C1 segment of cervical spinal cord (tissue), 14 donors: Measurements from ENCODE around the gene GPRC5A.

Experiments
- DNase-seq, 14 donors: peaks; one replicate each; lab custom pipeline; 2025; lab: John Stamatoyannopoulos, UW

Gene GPRC5A

GRCh38 chr12:12939888-12940287 is 48.5 kb downstream of the GPRC5A start:
- DNase-seq = no peak

DNA sequence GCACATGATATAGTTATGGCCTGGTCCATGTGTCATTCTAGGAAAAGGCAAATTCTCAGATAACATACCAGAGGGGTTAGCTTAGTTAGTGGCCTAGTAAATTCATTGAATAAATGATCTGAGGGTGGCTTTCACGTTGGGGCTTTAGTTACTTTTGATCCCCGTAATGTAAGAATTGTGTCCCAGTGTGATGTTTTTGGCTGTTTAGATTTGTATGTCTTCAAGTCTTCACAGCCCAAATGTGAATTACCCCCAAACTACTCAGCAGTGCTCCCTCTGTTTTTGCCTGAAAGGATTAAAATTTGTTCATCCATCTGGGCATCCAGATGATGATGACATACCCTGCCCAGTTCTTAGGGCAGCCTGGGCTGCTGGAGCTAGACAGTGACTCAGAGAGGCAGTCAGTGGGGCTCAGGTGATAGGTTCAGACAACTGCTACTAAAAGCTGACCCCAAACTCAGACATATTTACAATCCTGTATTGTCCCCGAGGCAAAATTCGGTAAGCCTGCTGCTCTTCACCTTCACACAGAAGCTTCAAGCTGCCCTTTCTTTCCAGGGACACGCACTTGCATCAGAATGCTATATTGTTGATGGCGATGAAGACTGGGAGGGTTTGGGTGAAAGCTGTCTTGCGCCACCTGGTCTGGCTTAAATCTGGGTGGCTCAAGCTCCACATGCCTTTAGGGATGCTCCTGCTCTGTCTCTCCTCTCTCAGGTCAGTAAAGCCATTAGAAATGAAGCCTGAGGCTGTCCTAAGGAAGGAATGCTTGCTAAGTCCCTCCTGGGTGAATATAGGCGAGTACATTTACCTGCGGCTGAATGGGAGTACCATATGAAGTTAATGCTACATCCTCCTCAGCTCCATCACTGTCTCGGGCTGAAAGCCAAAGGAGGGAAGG is 50.3 kb downstream of the GPRC5A start:
- no peak for DNase-seq

GRCh38 chr12:12943586-12944260 is 52.4 kb downstream of the GPRC5A start:
- no peak for DNase-seq

DNA sequence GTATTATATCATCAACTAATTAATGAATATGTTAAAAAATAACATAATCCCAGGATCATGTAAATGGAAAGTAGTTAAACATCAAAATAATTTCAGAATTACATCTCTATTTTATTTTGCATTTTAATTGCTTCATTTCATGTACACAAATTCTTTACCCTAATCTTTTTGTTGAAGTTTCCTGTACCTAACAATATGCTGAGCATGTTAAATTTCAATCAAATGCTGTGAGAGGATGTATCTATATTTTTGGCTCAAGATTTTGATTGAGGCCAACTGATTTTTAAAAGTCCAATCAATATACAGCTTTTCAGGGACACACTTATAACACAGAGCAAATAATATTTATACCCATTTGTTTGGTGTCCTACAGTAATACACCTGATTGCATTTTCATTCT is 54.2 kb downstream of the GPRC5A start:
- no peak for DNase-seq

- DNase-seq = peak in 10 of 14 donors; percentile 12 to 55 (median 32)
These were observed 55.5 kb downstream of the GPRC5A start for GRCh38 chr12:12946686-12947355.

DNA sequence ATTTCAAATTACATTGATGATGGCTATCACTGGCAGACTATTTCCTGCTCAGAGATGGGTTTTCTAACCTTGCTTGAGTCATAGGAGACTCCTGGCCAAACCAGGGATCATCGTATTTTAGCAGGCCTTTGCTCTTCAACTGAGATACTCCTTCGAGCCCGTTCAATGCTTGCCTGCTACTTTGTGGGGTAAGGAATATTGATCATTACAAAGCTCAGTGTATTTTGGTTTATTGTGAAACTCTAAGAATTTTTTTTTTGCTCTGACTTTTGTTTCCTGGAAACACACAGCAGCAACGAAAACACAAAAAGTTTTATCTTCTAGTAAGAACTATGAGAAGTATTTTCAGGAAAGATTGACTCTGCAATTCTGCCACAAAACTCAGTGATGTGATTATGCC is 56.5 kb downstream of the GPRC5A start:
- DNase-seq = no peak

- DNase-seq = no peak
These were observed 60.1 kb downstream of the GPRC5A start for GRCh38 chr12:12951504-12951903.

DNA sequence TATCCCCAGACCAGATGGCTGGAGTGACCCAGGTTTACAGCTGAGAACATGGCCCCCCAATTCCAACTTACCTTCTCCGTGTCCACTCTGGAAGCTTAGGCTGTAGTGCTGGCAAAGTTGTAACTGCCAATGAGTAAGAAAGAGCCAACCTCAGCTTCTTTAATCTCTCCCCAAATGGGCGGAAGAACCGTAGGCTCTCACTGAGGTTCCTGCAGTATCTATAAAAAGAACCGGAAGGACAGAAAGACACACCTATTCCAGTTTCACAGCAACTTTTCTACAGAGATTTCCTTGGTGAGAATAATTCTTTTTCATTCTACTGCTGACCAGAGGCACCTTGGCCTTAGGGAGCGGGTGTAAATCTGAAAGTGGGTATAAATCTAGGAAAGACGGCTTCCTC is 60.7 kb downstream of the GPRC5A start, which contains the start of gene GPRC5D:
Gene GPRC5D (minus strand): TSS at position 135 of the 400 bp plus-strand sequence. CDS start 1,786 bp downstream, outside the sequence.
- no peak for DNase-seq

DNA sequence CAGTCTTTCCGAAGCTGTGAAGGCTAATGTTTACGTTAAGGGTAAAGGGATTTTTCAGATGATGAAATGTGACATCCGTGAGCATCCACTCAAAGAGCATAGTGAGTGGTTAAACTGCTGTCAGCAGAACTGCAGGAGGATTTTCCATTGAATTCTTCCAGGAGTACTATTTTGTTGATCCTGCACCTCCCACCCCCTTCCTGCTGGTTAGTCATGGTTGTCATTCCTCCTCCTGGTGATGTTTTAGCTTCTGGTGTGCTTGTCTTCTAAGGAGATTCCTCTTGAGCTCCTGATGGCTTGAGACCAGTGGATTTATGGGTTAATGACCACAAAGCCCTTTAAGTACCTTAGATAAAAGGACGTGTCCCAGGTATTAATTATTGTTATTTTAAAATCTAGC is 63.0 kb downstream of the GPRC5A start:
- DNase-seq = no peak

GRCh38 chr12:12954878-12955625 is 63.7 kb downstream of the GPRC5A start:
- no peak for DNase-seq

DNA sequence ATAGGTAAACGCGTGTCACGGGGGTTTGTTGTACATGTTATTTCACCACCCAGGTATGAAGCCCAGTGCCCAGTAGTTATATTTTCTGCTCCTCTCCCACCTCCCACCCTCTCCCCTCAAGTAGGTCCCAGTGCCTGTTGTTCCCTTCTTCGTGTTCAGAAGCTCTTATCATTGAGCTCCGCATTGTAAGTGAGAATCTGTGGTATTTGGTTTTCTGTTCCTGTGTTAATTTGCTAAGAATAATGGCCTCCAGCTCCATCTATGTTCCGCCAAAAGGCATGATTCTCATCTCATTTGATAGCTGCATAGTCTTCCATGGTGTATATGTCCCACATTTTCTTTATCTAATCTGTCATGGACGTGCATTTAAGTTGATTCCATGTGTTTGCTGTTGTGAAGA is 67.5 kb downstream of the GPRC5A start:
- DNase-seq = no peak

DNA sequence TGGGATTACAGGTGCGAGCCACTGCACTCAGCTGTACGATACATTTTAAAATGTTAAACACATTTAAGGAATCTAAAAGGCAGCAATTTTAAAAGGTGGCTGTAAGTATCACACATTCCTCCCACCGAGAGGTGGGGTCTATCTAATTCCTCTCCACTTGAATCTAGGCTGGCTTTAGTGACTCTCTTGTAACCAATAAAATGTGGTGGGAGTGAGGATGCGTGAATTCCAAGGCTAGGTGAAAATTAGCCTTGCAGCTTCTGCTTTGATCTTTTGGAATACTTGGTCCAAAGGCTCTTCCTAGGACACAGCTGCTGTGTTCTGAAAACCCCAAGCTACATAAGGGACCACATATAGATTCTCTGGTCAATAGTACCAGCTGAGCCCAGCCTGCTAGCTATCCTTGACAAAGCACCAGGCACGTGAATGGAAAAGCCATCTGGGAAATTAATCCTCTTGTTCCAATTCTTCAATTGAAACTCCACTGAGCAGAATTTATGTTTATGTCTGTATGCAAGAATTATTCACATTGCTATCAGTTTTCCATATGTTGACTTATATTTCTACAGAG is 69.4 kb downstream of the GPRC5A start:
- no peak for DNase-seq

DNA sequence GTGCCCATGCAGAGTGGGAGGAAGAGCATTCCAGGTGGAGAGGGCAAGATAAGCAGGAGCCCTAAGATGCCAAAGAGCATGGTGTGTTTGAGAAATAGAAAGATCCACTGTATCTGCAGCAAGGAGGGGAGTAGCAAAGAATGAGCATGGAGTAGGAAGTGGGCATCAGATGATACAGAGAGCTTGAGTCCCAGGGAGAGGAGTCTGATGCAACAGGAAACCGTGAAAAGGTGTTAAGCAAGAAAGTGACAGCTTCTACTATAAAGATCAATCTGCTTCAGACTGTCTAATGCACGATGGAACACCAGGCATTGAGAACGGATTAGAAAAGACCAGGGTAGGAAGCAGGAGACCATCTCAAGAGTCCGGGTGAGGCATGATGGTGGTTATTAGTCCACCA is 72.9 kb downstream of the GPRC5A start:
- DNase-seq = no peak

DNA sequence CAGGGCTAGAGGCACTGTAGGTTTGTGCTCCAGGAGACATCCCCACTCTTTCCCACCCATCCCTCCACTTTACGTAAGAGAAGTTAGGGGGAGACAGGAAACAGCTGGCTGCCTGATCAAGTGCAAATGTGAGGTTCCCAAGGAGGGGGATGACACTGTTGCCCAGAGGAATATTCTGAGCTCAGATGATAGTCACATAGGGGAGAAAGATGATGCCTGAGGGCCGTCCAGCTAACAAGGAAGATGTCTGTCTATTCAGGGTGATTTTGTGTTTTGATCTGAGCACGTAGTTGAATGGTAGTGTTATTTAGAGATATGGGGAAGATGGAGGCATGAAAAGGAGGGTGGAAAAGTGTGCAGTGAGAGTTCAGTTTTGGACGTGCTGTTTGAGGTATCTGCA is 74.5 kb downstream of the GPRC5A start:
- no peak for DNase-seq
